GM23338 (cell line): ENCODE measurements around the gene SRGAP2B. TPM values are rescaled to one million over a fixed set of nuclear protein-coding genes. Genes with fewer than 3 reads are reported as not detected.
A peak's percentile ranks its signal among the peaks of the same experiment; 100 is the strongest.
"Not testable (repeated sequence)": the region's sequence is repeated elsewhere in the genome, so short reads cannot be mapped to it uniquely, and the experiment has no call there.

Source experiments
- ATAC-seq: fragments of 200-7000 bp; cut with Tn5 transposase; 3 replicates; pipeline ENCODE4 v1.9.1; 2020
- DNase-seq: peaks from one replicate; pipeline ENCODE4 v3.0.0-alpha.2; 2015; ENCODE audit warnings: low spot score
- H2AFZ ChIP-seq: fragments of 200-600 bp; sonication (generic); 2 replicates; pipeline ENCODE4 v1.8.0; 2016; ENCODE audit warnings: antibody characterized with exemption, mild to moderate bottlenecking, moderate library complexity
- H3F3A ChIP-seq: fragments of 200-600 bp; sonication (generic); replicated peaks from 2 replicates; pipeline ENCODE4 v1.8.0; 2017; ENCODE audit warnings: antibody characterized with exemption, mixed run types, low read depth
- H3K27ac ChIP-seq: fragments of 200-600 bp; sonication (generic); 2 replicates; pipeline ENCODE4 v1.6.1; 2016; ENCODE audit warnings: low read depth
- H3K27me3 ChIP-seq: fragments of 200-600 bp; sonication (generic); 2 replicates; pipeline ENCODE4 v1.8.0; 2016; ENCODE audit warnings: mild to moderate bottlenecking, mixed run types, moderate library complexity; ENCODE audit not compliant: insufficient read depth
- H3K36me3 ChIP-seq: fragments of 200-600 bp; sonication (generic); 2 replicates; pipeline ENCODE4 v1.8.0; 2016; ENCODE audit warnings: mild to moderate bottlenecking; ENCODE audit not compliant: insufficient read depth
- H3K4me1 ChIP-seq: fragments of 200-600 bp; sonication (generic); 2 replicates; pipeline ENCODE4 v1.8.0; 2016; ENCODE audit warnings: mild to moderate bottlenecking, moderate library complexity; ENCODE audit not compliant: insufficient read depth
- H3K4me2 ChIP-seq: fragments of 200-600 bp; sonication (generic); 2 replicates; pipeline ENCODE4 v1.7.1; 2017; ENCODE audit warnings: mixed run types
- H3K4me3 ChIP-seq: fragments of 200-600 bp; sonication (generic); 2 replicates; pipeline ENCODE4 v1.6.1; 2016; ENCODE audit warnings: mixed run types
- H3K79me2 ChIP-seq: fragments of 200-600 bp; sonication (generic); replicated peaks from 2 replicates; pipeline ENCODE4 v1.8.0; 2017; ENCODE audit warnings: mild to moderate bottlenecking; ENCODE audit not compliant: insufficient read depth
- H3K9me2 ChIP-seq: fragments of 200-600 bp; sonication (generic); 2 replicates; pipeline ENCODE4 v1.8.0; 2017; ENCODE audit not compliant: insufficient read depth
- H4K20me1 ChIP-seq: fragments of 200-600 bp; sonication (generic); replicated peaks from 2 replicates; pipeline ENCODE4 v1.8.0; 2017; ENCODE audit warnings: mild to moderate bottlenecking; ENCODE audit not compliant: insufficient read depth
- H3K27ac Mint-ChIP-seq: 2 replicates; pipeline ENCODE4 v1.8.0; 2020; ENCODE audit warnings: inconsistent platforms, mild to moderate bottlenecking, moderate library complexity, mixed read lengths
- H3K27me3 Mint-ChIP-seq: 3 replicates; pipeline ENCODE4 v1.8.0; 2022; ENCODE audit warnings: low read depth, mild to moderate bottlenecking, moderate library complexity, mixed read lengths, inconsistent platforms; ENCODE audit not compliant: insufficient read depth, poor library complexity
- H3K36me3 Mint-ChIP-seq: 3 replicates; pipeline ENCODE4 v1.8.0; 2021; ENCODE audit warnings: low read depth, mild to moderate bottlenecking, inconsistent platforms, moderate library complexity, mixed read lengths
- H3K4me1 Mint-ChIP-seq: 3 replicates; pipeline ENCODE4 v1.8.0; 2020; ENCODE audit warnings: mild to moderate bottlenecking, inconsistent platforms, mixed read lengths
- H3K4me3 Mint-ChIP-seq: 3 replicates; pipeline ENCODE4 v1.8.0; 2021; ENCODE audit warnings: moderate library complexity, mild to moderate bottlenecking, inconsistent platforms, mixed read lengths
- H3K9me3 Mint-ChIP-seq: 3 replicates; pipeline ENCODE4 v1.8.0; 2020; ENCODE audit warnings: moderate library complexity, mild to moderate bottlenecking, inconsistent platforms, mixed read lengths
- polyA plus RNA-seq: library from polyadenylated mRNA; unstranded; fragments of >200 nt; fragmentation: Nextera tagmentation; extraction: Ambion mirVana; gene quantifications from 2 replicates; pipeline ENCODE4 v1.2.1, GENCODE V29; 2016
- total RNA-seq: library from RNA; depleted of rRNA; stranded (reverse); fragments of >200 nt; shearing (Covaris generic); gene quantifications from 2 replicates; pipeline ENCODE4 v1.2.3, GENCODE V29; 2014

SRGAP2B gene
- total and polyA plus RNA-seq, 2 experiments from 2014 or later: 17.4 to 28.8 TPM

DNA sequence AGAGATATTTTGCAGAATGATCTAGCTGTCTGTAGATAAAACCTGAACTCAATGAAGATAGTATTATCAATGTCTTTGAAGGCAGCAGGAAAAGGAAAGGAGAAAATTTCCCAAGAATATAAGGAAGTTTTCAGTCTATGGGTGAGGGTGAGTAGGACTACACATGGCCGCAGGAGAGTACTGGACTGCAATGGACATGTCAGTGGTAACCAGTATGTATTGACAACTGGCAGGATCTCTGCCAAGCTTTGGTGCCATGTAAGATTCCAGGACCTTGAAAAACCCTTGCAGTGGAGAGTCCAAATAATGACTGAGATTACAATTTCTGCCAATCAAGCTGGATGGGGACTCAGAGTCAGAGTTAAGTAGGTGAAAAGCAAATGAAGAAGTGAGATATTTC, 30.0 kb upstream of the SRGAP2B start:
- not testable (repeated sequence) for H3K4me1 Mint-ChIP-seq, H3K27ac ChIP-seq, H3K4me3 Mint-ChIP-seq, H3K4me3 ChIP-seq, H3K9me3 Mint-ChIP-seq, H3K27me3 Mint-ChIP-seq, H3K79me2 ChIP-seq, H3K27ac Mint-ChIP-seq, H3K36me3 Mint-ChIP-seq, H2AFZ ChIP-seq, H4K20me1 ChIP-seq, DNase-seq, H3K4me1 ChIP-seq, H3F3A ChIP-seq, H3K9me2 ChIP-seq, H3K4me2 ChIP-seq, H3K27me3 ChIP-seq, H3K36me3 ChIP-seq, ATAC-seq

DNA sequence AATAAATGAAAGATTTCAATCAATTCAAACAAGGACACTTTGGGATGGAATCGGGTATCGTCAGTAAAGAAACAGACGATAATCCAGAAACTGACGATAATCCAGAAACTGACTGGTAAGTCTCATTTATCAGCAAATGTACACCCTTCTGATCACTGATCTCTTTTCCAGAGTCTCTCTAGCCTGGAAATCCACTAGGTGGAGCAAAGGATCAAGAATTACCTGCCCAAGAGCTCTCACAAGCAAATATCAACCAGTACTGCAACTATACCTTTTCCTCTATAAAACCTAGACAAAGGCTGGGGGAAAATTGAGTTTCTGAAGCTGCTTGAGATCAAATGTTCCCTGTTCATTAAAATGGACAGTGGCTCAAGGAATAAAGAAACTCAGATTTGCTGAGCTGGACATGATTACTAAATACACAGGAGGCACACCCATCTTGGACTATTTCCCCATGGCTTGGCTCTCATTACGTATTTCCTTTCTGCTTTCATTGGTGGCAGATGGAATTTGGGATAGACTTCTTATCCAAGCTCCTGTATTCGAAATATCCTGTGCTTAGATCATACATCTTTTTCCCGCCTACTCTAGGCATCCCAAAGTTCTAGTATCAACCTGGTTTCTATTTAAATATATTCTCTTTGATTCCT, 29.0 kb upstream of the SRGAP2B start:
- H3K4me2 ChIP-seq, H3K36me3 ChIP-seq, H3K9me2 ChIP-seq, H3K4me3 ChIP-seq, H3K27ac Mint-ChIP-seq, H4K20me1 ChIP-seq, H3K4me1 Mint-ChIP-seq, H3K9me3 Mint-ChIP-seq, H3F3A ChIP-seq, H3K79me2 ChIP-seq, H3K36me3 Mint-ChIP-seq, H3K27ac ChIP-seq, H3K27me3 Mint-ChIP-seq, H3K27me3 ChIP-seq, H3K4me1 ChIP-seq, DNase-seq, H2AFZ ChIP-seq, H3K4me3 Mint-ChIP-seq: not testable (repeated sequence)
- peak; percentile 66 for ATAC-seq

DNA sequence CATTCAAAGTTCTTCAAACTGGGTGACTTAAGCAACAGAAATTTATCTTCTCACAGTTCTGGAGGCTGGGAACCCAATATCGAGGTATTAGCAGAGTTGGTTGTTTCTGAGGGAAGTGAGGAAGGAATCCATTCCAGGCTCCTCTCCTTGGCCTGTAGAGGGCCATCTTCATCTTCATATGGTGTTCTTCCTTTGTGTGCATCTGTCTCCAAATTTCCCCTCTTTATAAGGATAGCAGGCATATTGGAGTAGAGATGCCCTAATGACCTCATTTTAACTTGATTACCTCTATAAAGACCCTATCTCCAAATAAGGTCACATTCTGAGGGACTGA, 27.9 kb upstream of the SRGAP2B start:
- H3K27ac ChIP-seq, H4K20me1 ChIP-seq, DNase-seq, H3K27ac Mint-ChIP-seq, H3K9me3 Mint-ChIP-seq, H3K4me1 Mint-ChIP-seq, H3K79me2 ChIP-seq, H3K36me3 Mint-ChIP-seq, H3K4me3 Mint-ChIP-seq, H3K4me3 ChIP-seq, H2AFZ ChIP-seq, H3K4me1 ChIP-seq, H3K4me2 ChIP-seq, H3K9me2 ChIP-seq, H3F3A ChIP-seq, H3K36me3 ChIP-seq, H3K27me3 ChIP-seq, H3K27me3 Mint-ChIP-seq: not testable (repeated sequence)
- ATAC-seq: peak; percentile 61; the same call in 2 of the 3 replicates

DNA sequence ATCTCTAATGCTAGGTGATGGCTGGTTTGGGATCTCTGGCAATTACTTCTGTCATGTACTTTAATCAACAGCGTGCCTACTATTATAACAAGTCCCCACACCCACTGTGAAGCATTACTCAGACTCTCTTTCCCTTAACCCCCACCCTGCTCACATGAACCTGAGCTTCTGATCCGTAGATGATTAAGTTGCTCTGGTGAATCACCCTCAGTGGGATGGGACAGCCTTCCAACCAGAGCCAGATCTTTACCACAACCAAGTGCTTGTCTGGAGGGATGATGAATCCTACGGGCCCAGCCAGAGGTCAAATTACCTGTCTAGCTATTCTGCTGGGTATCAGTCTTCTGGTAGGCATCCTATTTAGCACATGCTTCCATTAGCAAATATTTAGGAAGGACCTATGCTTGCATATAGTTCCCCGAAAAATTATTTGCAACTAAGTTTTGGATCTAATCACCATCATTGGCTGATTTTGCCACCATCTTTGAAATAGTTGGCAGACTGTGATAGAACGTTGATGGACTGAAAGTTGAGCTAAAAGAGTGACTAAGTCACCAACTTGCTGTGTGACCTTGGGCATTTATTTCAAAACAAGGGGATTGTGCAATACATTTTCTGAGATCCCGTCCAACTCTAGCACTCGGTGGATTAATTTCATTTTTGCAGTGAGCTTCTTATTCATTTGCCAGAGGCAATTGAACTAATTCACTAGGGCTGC, 27.4 kb upstream of the SRGAP2B start:
- H3K27me3 Mint-ChIP-seq, H2AFZ ChIP-seq, H3K27ac Mint-ChIP-seq, ATAC-seq, H4K20me1 ChIP-seq, H3F3A ChIP-seq, H3K9me3 Mint-ChIP-seq, H3K79me2 ChIP-seq, DNase-seq, H3K4me3 Mint-ChIP-seq, H3K36me3 Mint-ChIP-seq, H3K9me2 ChIP-seq, H3K4me2 ChIP-seq, H3K4me3 ChIP-seq, H3K36me3 ChIP-seq, H3K4me1 ChIP-seq, H3K27me3 ChIP-seq, H3K27ac ChIP-seq, H3K4me1 Mint-ChIP-seq: not testable (repeated sequence)

DNA sequence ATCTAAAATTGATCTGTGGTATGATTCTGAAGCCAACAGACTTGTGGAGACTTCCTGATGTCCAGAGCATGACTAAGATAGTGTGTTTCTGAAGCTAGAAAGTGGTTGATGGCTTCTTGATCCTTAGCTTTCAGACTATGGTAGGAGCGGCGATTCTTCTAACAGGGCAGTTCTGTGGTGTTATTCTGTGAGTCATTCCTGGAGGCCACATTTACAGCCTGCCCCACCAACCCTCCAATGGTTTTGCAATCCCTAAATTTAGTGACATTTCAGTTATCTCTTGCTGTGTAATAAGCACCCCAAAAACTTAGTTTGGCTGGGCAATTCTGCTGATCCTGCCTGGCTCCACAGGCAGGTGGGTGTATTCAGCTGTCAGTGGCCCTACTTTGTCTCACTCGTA, 24.7 kb upstream of the SRGAP2B start:
- not testable (repeated sequence) for H3K9me2 ChIP-seq, H3K27me3 ChIP-seq, H3K27me3 Mint-ChIP-seq, H3K36me3 ChIP-seq, H3K4me1 ChIP-seq, H3K79me2 ChIP-seq, ATAC-seq, DNase-seq, H3K4me3 Mint-ChIP-seq, H3K27ac Mint-ChIP-seq, H3K36me3 Mint-ChIP-seq, H3K4me1 Mint-ChIP-seq, H4K20me1 ChIP-seq, H3F3A ChIP-seq, H3K9me3 Mint-ChIP-seq, H3K4me3 ChIP-seq, H3K27ac ChIP-seq, H3K4me2 ChIP-seq, H2AFZ ChIP-seq

DNA sequence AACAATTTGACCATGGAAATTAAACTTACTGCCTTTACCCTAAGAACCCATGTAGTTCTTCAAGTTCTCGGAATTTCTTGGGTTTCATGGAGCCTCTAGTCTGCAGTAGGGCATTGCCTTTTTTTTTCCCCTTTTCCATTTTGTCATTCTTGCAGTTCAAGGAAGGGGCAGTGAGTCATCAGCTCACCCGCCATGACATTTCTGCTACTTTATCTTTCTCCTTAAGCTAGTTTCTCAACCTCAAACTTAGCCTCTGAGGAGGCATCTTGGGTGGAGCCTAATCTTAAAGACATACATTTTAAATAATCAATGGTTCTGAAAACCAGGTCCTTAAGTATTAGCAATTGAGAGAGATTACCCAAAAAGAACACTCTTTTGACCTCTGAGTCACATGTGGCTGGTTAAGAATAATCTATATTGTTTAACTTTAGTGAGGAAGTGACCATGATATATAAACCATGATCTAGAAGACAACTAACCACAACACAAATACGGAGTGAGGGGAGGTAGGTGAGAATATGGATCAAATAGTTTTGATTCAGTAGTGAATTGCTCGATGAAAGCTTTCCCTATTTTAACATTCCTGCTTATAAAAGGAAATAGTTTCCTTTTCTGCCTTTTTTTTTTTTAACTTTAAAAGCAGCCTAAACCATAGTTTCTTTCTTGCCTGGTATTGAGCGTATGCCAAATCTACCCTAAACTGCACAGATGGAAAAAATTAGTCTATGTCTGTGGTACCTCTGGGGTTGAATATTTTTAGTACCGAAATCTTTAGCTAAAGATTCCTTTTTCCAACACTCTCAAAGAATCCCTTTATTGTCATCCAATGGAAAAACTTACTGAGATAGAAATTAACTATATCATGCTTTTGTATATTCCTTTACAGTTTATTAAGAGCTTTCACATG, 20.7 kb upstream of the SRGAP2B start:
- H3K36me3 Mint-ChIP-seq, H3K9me3 Mint-ChIP-seq, H3K4me2 ChIP-seq, H3K4me1 Mint-ChIP-seq, H3K36me3 ChIP-seq, H2AFZ ChIP-seq, H3K4me3 ChIP-seq, H3K27me3 Mint-ChIP-seq, H3K27me3 ChIP-seq, H4K20me1 ChIP-seq, ATAC-seq, H3K27ac Mint-ChIP-seq, H3K9me2 ChIP-seq, H3K4me1 ChIP-seq, H3F3A ChIP-seq, H3K27ac ChIP-seq, H3K4me3 Mint-ChIP-seq, DNase-seq, H3K79me2 ChIP-seq: not testable (repeated sequence)
